ENCODE results near the gene HES3. TPM values are rescaled to one million over a fixed set of nuclear protein-coding genes. Genes with fewer than 3 reads are reported as not detected.

HES3 gene
- total RNA-seq, 1 experiment from 2014 or later, result not detected

DNA sequence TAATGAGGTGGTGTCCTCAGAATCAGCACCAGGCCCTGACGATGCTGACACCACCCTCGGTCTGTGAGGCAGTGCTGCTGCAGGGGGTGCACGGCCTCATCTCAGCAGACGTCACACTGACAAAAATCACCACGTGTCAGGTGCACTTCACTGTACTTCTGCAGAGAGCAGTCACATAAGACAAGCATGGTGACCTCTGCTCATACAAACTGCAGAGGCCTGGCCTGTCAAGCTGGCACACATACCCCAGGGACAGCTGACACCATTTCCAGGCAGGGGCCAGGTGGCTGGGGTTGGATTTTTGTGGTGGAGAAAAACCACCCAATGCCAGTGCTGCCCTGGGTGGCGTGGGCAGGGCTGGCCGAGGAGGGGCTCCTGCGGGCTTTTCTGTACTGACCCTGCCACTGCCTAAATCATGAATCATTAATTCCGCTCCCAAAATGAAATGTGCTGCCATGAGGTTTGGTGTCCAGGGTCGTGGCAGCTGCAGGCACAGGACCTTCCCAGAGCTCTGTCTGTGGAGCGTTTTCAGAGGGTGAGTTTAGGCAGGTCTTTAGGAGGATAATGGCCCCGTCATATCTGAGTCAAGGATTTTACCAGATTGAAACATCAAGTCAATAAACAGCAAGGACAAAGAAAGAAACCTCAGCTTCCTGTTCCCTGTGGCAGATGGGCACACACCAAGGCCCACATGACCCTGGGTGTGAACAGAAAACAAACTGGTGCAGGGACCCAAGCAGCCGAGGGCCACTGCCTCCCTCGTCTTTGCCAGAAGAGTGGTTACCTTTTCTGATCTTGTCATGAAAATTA lies 50.3 kb downstream of the HES3 start:
- no peak for ATAC-seq
- TF ChIP-seq RAD21 (IDR thresholded peaks at IDR 0.05; ENCODE audit: low read depth) (no peak), POLR2AphosphoS5 (IDR thresholded peaks at IDR 0.05; ENCODE audit: low read depth, low read length) (no peak), CBX3 (IDR thresholded peaks at IDR 0.05; ENCODE audit: low read depth) (no peak), ZNF274 (IDR thresholded peaks at IDR 0.05; ENCODE audit: low read depth, low read length) (no peak), FOSL1 (IDR thresholded peaks at IDR 0.05; ENCODE audit: low read depth) (no peak), EGR1 (IDR thresholded peaks at IDR 0.05; ENCODE audit: low read depth) (no peak), EZH2phosphoT487 (IDR thresholded peaks at IDR 0.05; ENCODE audit: borderline replicate concordance) (no peak), ZFX (IDR thresholded peaks at IDR 0.05) (no peak), YY1 (IDR thresholded peaks at IDR 0.05; ENCODE audit: extremely low read depth, insufficient replicate concordance, low read depth, low read length) (no peak)
- TF ChIP-seq, protein P1, sequence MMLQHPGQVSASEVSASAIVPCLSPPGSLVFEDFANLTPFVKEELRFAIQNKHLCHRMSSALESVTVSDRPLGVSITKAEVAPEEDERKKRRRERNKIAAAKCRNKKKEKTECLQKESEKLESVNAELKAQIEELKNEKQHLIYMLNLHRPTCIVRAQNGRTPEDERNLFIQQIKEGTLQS (IDR thresholded peaks at IDR 0.05), result no peak
- no peaks in the 10 kb centered on the region for H3K27me3 ChIP-seq (ENCODE audit: insufficient read depth, low read length)
- no TSS peak for BruUV-seq (replicated peaks)
- no peak for DNase-seq (ENCODE audit: low read depth, low spot score)
- H3K9me2 ChIP-seq (ENCODE audit: insufficient read depth), result no peaks in the 10 kb centered on the region
- H3K4me2 ChIP-seq (ENCODE audit: low read length), result no peak overlapping the region
- H3K4me3 ChIP-seq (replicated peaks in 1 of 2; ENCODE audit: low read depth in 1 of 2, low read length in 2 of 2), result no peak overlapping the region
- no peaks in the 10 kb centered on the region for H3K4me1 ChIP-seq (ENCODE audit: control insufficient read depth in 1 of 2, insufficient read depth in 2 of 2, low read length in 2 of 2)
- no peak overlapping the region for H2AFZ ChIP-seq (ENCODE audit: low read depth, low read length, poor library complexity, severe bottlenecking)
- H3K9me3 ChIP-seq (ENCODE audit: control insufficient read depth in 1 of 2, insufficient read depth in 1 of 2, low read depth in 1 of 2, low read length in 2 of 2), result no peaks in the 10 kb centered on the region
- POLR2A ChIA-PET, result no interaction called here
- intact Hi-C loops (cut with micrococcal nuclease), result no loop called here
- H4K20me1 ChIP-seq (ENCODE audit: insufficient read depth), result no peaks in the 10 kb centered on the region
- peaks cover 2 to 7% of the 10 kb centered on the region in 2 experiments; a peak in 2 of 4 replicates for H3K36me3 ChIP-seq (ENCODE audit: control insufficient read depth in 1 of 2, insufficient read depth in 2 of 2, low read length in 2 of 2)
- no peak overlapping the region for H3K27ac ChIP-seq (ENCODE audit: low read depth, low read length)
- H3K9ac ChIP-seq (ENCODE audit: low read length), result no peak overlapping the region
- no peaks in the 10 kb centered on the region for H3K79me2 ChIP-seq (ENCODE audit: insufficient read depth, low read length)
- RAD21 ChIA-PET (ENCODE audit: low non-redundant PET in 1 of 2, low total read pairs in 2 of 2, uncharacterized antibody in 2 of 2, unreplicated experiment in 2 of 2), result no interaction called here
- CTCF ChIA-PET, result no interaction called here
